ENCODE measurements around the gene GPS2.

Gene GPS2

DNA sequence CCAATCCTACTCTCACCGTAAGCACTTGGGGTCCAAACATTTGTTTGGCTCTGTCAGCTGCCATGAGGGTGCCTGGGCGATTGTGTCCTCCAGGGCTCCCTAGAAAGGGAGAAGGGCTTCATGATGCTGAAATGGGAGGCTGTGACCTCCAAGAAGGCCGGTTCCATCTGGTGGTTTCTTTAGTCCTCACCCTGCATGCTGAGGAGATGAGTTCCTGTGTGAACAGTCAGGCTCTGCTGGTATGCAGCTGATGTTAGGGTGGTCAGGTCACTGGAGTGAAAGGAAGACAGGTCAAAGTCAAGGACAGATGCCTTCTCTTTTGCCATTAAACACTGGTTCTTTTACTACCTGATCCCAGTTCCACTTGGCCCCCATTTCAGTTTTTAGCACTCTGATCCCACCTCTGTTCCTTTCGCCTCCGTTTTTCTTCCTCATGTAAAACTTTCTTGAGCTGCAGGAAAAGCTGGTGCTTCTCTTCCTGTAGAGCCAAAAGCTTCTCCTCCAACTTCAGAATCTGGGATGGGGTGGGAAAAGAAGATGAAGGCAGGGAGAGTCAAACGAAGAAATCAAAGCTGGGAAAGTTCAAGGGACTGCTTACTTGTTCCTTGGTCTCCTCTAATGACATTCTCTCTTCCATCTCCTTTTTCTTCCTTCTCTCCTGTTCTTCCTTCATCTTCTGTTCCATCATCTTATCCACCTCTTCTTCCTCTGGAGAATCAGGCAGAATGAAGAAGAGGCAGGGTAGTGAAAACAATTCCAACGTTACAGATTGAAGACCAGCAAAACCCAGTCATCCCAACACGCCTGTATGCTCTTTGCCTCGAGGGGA is 1.1 kb downstream of the GPS2 start:
- TF ChIP-seq, protein P1, sequence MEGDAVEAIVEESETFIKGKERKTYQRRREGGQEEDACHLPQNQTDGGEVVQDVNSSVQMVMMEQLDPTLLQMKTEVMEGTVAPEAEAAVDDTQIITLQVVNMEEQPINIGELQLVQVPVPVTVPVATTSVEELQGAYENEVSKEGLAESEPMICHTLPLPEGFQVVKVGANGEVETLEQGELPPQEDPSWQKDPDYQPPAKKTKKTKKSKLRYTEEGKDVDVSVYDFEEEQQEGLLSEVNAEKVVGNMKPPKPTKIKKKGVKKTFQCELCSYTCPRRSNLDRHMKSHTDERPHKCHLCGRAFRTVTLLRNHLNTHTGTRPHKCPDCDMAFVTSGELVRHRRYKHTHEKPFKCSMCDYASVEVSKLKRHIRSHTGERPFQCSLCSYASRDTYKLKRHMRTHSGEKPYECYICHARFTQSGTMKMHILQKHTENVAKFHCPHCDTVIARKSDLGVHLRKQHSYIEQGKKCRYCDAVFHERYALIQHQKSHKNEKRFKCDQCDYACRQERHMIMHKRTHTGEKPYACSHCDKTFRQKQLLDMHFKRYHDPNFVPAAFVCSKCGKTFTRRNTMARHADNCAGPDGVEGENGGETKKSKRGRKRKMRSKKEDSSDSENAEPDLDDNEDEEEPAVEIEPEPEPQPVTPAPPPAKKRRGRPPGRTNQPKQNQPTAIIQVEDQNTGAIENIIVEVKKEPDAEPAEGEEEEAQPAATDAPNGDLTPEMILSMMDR (conservative IDR thresholded peaks at IDR 0.05; ENCODE audit: low read depth) = no peak
- ChIA-PET CTCF (interaction anchor here (0.5 to 1.8 kb wide), 3 partner anchors 16 to 37 kb away, joined by 3 to 5 read pairs (median 4); no protein-coding TSS in a partner anchor), POLR2A (ENCODE audit: low non-redundant PET) (no interaction called here)
- DNase-seq (ENCODE audit: low spot score) = no peak
- peak overlapping the region; percentile 93 for H3K27ac ChIP-seq

DNA sequence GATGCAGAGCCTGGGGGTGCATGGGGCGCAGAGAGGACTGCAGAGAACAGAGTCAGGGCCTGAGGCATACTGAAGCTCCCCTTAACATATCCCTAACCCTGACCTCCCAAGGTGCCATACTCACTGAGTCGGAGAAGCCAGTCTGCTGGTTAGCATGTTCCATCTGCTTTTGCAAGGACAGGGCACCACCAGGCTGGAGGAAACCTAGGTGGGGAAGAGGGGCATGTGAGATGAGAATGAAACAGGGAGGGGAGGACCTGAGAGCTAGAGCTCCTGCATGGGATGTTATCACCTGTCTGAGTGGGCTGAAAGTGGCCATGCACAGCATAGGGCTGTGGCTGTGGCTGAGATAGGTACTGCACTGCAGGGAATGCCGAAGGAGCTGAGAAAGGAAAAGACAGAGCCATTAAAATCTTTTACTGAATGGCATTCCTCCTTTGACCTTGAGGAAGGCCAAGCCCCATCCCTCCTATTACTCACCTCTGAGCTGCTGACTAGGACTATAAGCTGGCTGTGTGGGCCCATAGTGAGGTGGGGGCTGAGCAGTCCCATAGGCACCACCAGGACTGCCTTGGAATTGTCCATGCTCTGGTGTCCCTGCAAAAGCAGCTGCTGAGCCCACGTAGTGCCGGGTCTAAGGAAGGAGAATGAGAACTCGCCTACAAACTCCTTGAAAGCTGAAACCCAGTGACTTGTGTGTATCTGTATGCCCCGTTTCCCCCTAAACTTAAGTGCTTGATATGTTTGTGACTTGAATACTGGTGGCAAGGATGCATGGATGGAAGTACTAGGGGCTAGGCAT is 1.9 kb downstream of the GPS2 start:
- POLR2A ChIA-PET (ENCODE audit: low non-redundant PET) = no interaction called here
- CTCF ChIA-PET = interaction anchor here (0.5 to 1.8 kb wide), 4 partner anchors 17 to 38 kb away, joined by 3 to 5 read pairs (median 4); partner anchors contain the start of gene SLC2A4
- H3K27ac ChIP-seq = peak overlapping the region; percentile 62
- peak; percentile 27 for DNase-seq (ENCODE audit: low spot score)
- TF ChIP-seq, protein P1 (conservative IDR thresholded peaks at IDR 0.05; ENCODE audit: low read depth) = no peak

DNA sequence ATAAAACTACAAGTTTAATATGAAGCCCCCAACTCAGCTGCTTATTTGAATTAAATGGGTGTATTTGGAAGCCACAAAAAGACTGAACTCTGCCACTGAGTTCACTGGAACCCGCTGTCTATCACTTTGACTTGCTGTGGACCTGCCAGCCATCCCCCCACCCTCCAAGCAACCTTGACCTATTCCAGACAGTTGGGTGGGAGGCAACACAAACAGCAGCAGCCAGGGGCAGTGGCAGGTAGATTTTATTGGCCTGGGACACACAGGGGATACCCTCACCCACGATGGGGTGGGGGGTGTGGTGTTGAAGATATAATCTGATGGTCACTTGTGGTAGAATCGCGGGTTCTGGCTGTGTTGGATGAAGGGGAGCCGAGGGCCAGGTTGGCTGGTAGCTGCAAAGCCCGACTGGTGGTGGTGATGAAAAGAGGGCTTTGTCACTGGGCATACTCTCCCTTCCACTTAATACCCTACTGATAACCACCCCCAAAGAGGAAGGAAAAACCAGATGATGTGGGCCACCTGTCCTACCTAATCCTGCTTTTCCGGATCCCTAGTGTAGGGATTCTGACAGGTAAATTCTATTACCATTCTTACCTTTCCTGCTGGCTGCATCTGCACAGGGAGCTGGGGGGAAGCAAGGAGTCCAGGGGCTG is 2.6 kb downstream of the GPS2 start:
- DNase-seq (ENCODE audit: low spot score) = no peak
- POLR2A ChIA-PET (ENCODE audit: low non-redundant PET) = interaction anchor here (0.7 kb wide), 1 partner anchor 31 kb away, joined by 3 read pairs; the partner anchor contains the start of gene SLC2A4
- peak overlapping the region; percentile 62 for H3K27ac ChIP-seq
- CTCF ChIA-PET = interaction anchor here (0.7 kb wide), 1 partner anchor 31 kb away, joined by 5 read pairs; the partner anchor contains the start of gene SLC2A4
- TF ChIP-seq, protein P1 (conservative IDR thresholded peaks at IDR 0.05; ENCODE audit: low read depth) = no peak

DNA sequence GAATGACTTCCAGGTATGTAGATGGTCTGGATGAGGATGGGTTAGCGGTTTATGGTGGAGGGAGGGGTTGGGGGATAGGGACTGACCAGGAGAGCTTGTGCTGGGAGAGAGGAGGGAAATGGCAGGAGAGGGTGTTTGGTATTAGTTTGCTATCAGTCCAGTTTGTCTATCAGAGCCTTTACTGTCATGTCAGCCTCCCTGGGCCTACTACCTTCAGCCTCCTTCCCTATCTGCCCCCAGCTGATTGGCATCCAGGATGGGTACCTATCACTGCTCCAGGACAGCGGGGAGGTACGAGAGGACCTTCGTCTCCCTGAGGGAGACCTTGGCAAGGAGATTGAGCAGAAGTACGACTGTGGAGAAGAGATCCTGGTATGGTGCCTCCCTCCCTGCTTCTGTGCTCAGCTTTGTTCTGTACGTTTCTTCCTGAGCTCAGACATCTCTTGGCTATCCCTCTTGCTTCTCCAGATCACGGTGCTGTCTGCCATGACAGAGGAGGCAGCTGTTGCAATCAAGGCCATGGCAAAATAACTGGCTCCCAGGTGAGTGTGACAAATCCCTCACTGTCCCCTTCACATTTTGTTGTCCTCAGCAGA is 4.0 kb downstream of the GPS2 start:
- ChIA-PET CTCF (no interaction called here), POLR2A (ENCODE audit: low non-redundant PET) (no interaction called here)
- peak overlapping the region; percentile 62 for H3K27ac ChIP-seq
- no peak for DNase-seq (ENCODE audit: low spot score)
- TF ChIP-seq, protein P1 (conservative IDR thresholded peaks at IDR 0.05; ENCODE audit: low read depth) = no peak

DNA sequence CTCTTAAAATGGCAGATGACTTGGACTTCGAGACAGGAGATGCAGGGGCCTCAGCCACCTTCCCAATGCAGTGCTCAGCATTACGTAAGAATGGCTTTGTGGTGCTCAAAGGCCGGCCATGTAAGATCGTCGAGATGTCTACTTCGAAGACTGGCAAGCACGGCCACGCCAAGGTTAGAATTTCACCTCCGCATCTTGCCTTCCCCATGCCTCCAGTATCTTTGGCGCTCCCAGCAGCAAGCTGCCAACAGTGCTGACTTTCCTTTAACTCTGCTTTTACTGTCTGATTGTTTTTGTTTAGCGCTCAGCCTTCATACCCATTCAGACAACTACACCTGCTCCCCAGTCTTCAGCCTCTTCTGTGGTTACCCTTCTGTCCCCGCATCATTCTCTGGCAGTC is 5.5 kb downstream of the GPS2 start:
- TF ChIP-seq, protein P1 (conservative IDR thresholded peaks at IDR 0.05; ENCODE audit: low read depth) = no peak
- H3K27ac ChIP-seq = peak overlapping the region; percentile 98
- ChIA-PET CTCF (interaction anchor here (0.6 to 1.3 kb wide), 2 partner anchors 17 to 258 kb away, joined by 3 to 6 read pairs; no protein-coding TSS in a partner anchor), POLR2A (ENCODE audit: low non-redundant PET) (interaction anchor here (0.6 to 0.8 kb wide), 3 partner anchors 40 to 598 kb away, joined by 3 to 7 read pairs (median 4); no protein-coding TSS in a partner anchor)
- no peak for DNase-seq (ENCODE audit: low spot score)
